ENCODE data around the gene FMO3. TPM values are rescaled to one million over a fixed set of nuclear protein-coding genes. Genes with fewer than 3 reads are reported as not detected.

The FMO3 gene
- polyA plus RNA-seq, 1 donor from 2014 or later, result not detected

- Histone ChIP-seq H4K20me1 (ENCODE audit: insufficient read depth) (no peaks in the 10 kb centered on the region), H3K36me3 (ENCODE audit: insufficient read depth, low read length) (no peaks in the 10 kb centered on the region), H3K9ac (ENCODE audit: low read length) (no peak overlapping the region), H3K4me2 (ENCODE audit: low read length) (no peak overlapping the region), H3K79me2 (replicated peaks; ENCODE audit: insufficient read depth, low read length) (no peaks in the 10 kb centered on the region), H3K9me3 (ENCODE audit: low read length) (no peaks in the 10 kb centered on the region), H3K27ac (ENCODE audit: low read length) (no peak overlapping the region), H2AFZ (ENCODE audit: low read depth, low read length) (no peak overlapping the region), H3K27me3 (ENCODE audit: insufficient read depth, low read depth, low read length) (no peaks in the 10 kb centered on the region), H3K9me2 (ENCODE audit: insufficient read depth, low read length) (no peaks in the 10 kb centered on the region), H3F3A (ENCODE audit: insufficient read depth, low read length, poor library complexity, severe bottlenecking) (no peaks in the 10 kb centered on the region), H3K4me3 (ENCODE audit: low read length) (no peak overlapping the region)
- TF ChIP-seq MXI1 (conservative IDR thresholded peaks at IDR 0.05; ENCODE audit: poor library complexity, severe bottlenecking), result no peak
- no peak for TF ChIP-seq TAF1 (IDR thresholded peaks at IDR 0.05; ENCODE audit: low read depth)
- TF ChIP-seq RAD21 (conservative IDR thresholded peaks at IDR 0.05), result no peak
- TF ChIP-seq EZH2 (IDR thresholded peaks at IDR 0.05; ENCODE audit: borderline replicate concordance, insufficient read depth, low read length, poor library complexity, severe bottlenecking), result no peak
- no peak for TF ChIP-seq SMC3 (conservative IDR thresholded peaks at IDR 0.05; ENCODE audit: poor library complexity)
- TF ChIP-seq EP300 (conservative IDR thresholded peaks at IDR 0.05; ENCODE audit: poor library complexity, severe bottlenecking), result no peak
- TF ChIP-seq CTCF (IDR thresholded peaks at IDR 0.05; ENCODE audit: poor library complexity, severe bottlenecking), result no peak
- no peak for TF ChIP-seq REST (IDR thresholded peaks at IDR 0.05; ENCODE audit: borderline replicate concordance)
- no peak for TF ChIP-seq POLR2AphosphoS5 (IDR thresholded peaks at IDR 0.05)
Measured at GRCh38 chr1:171141688-171142415, 51.1 kb downstream of the FMO3 start.

- no peak for TF ChIP-seq TAF1 (IDR thresholded peaks at IDR 0.05; ENCODE audit: low read depth)
- TF ChIP-seq CTCF (IDR thresholded peaks at IDR 0.05; ENCODE audit: poor library complexity, severe bottlenecking), result no peak
- no peak for TF ChIP-seq REST (IDR thresholded peaks at IDR 0.05; ENCODE audit: borderline replicate concordance)
- no peak for TF ChIP-seq RAD21 (conservative IDR thresholded peaks at IDR 0.05)
- TF ChIP-seq SMC3 (conservative IDR thresholded peaks at IDR 0.05; ENCODE audit: poor library complexity), result no peak
- TF ChIP-seq MXI1 (conservative IDR thresholded peaks at IDR 0.05; ENCODE audit: poor library complexity, severe bottlenecking), result no peak
- no peak for TF ChIP-seq EP300 (conservative IDR thresholded peaks at IDR 0.05; ENCODE audit: poor library complexity, severe bottlenecking)
- no peak for TF ChIP-seq EZH2 (IDR thresholded peaks at IDR 0.05; ENCODE audit: borderline replicate concordance, insufficient read depth, low read length, poor library complexity, severe bottlenecking)
- TF ChIP-seq POLR2AphosphoS5 (IDR thresholded peaks at IDR 0.05), result no peak
- H3K9me2 ChIP-seq (ENCODE audit: insufficient read depth, low read length), result no peaks in the 10 kb centered on the region
- H3K36me3 ChIP-seq (ENCODE audit: insufficient read depth, low read length), result no peaks in the 10 kb centered on the region
- H3K4me3 ChIP-seq (ENCODE audit: low read length), result no peak overlapping the region
- no peak overlapping the region for H3K27ac ChIP-seq (ENCODE audit: low read length)
- no peaks in the 10 kb centered on the region for H3K9me3 ChIP-seq (ENCODE audit: low read length)
- no peaks in the 10 kb centered on the region for H4K20me1 ChIP-seq (ENCODE audit: insufficient read depth)
- H3K27me3 ChIP-seq (ENCODE audit: insufficient read depth, low read depth, low read length), result no peaks in the 10 kb centered on the region
- no peak overlapping the region for H3K4me2 ChIP-seq (ENCODE audit: low read length)
- H3K79me2 ChIP-seq (replicated peaks; ENCODE audit: insufficient read depth, low read length), result no peaks in the 10 kb centered on the region
- no peak overlapping the region for H2AFZ ChIP-seq (ENCODE audit: low read depth, low read length)
- no peaks in the 10 kb centered on the region for H3F3A ChIP-seq (ENCODE audit: insufficient read depth, low read length, poor library complexity, severe bottlenecking)
- no peak overlapping the region for H3K9ac ChIP-seq (ENCODE audit: low read length)
Measured at GRCh38 chr1:171142416-171143385, 52.0 kb downstream of the FMO3 start.
